ENCODE measurements around the gene MLST8. TPM values are rescaled to one million over a fixed set of nuclear protein-coding genes. Genes with fewer than 3 reads are reported as not detected.

The MLST8 gene
- total and polyA plus RNA-seq, 2 donors (not counting 3 experiments of a cell fraction or from before 2014, with no cell fraction given), result 36.9 to 129 TPM

DNA sequence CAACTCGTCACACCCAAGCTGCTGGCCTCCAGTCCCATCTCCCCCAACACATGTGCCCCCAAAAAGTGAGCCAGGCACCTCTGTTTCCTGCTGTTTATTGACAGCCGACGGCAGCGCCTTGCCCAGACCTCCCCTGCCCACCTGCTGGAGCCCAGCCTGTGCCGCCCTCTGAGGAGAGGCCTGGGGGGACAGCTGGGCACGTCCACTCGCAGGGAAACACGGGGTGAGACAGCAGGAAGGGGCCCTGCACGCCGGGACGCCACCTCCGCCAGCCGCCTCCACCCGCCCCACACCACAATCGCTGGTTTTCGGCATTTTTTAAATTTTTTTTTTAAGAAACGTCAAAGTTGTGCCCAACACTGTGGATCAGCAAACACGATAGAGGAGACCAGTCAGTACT is 28.2 kb upstream of the MLST8 start:
- H3K4me1 ChIP-seq (ENCODE audit: control insufficient read depth, extremely low read depth, insufficient read depth, low read length), result peaks cover 2% of the 10 kb centered on the region
- no peak overlapping the region for H3K9ac ChIP-seq (replicated peaks; ENCODE audit: extremely low read depth, insufficient read depth, low read length)
- dilution Hi-C loops (cut with MboI; ENCODE audit: extremely low pct_ligation_motif_present, low sequenced_read_pairs) (no loop called here), intact Hi-C loops (cut with micrococcal nuclease) (no loop called here)
- H3K4me2 ChIP-seq (ENCODE audit: insufficient read depth, low read length), result no peak overlapping the region
- DNase-seq (ENCODE audit: low read depth, low spot score), result no peak
- H2AFZ ChIP-seq (ENCODE audit: low read depth, low read length), result no peak overlapping the region
- no peak overlapping the region for H3K4me3 ChIP-seq (replicated peaks in 1 of 3; ENCODE audit: insufficient read depth in 1 of 3, low read depth in 1 of 3, low read length in 3 of 3)
- ChIA-PET POLR2A (interaction anchor here (1.1 kb wide), 1 partner anchor 22 kb away, joined by 3 read pairs; the partner anchor contains the start of gene TRAF7), CTCF (no interaction called here)
- FAIRE-seq, result no peak
- no peak for TF ChIP-seq POLR2AphosphoS5 (IDR thresholded peaks at IDR 0.05; ENCODE audit: insufficient read depth, low read depth, low read length)
- TF ChIP-seq MYC (IDR thresholded peaks at IDR 0.05; ENCODE audit: low read depth, low read length), result no peak
- TF ChIP-seq MAX (IDR thresholded peaks at IDR 0.05; ENCODE audit: insufficient read depth, insufficient read length), result no peak
- H3K9me3 ChIP-seq (replicated peaks; ENCODE audit: control insufficient read depth, insufficient read depth, low read length), result no peaks in the 10 kb centered on the region
- H3K9me1 ChIP-seq (replicated peaks; ENCODE audit: control insufficient read depth, extremely low read depth, insufficient read depth, low read length), result no peaks in the 10 kb centered on the region
- H4K20me1 ChIP-seq (replicated peaks; ENCODE audit: control insufficient read depth, extremely low read depth, insufficient read depth, low read length), result no peaks in the 10 kb centered on the region
- H3K36me3 ChIP-seq (ENCODE audit: control insufficient read depth in 2 of 2, extremely low read depth in 1 of 2, insufficient read depth in 2 of 2, low read length in 2 of 2), result peaks cover 18 to 41% of the 10 kb centered on the region in 2 experiments
- peaks cover 16% of the 10 kb centered on the region for H3K79me2 ChIP-seq (ENCODE audit: control insufficient read depth, insufficient read depth, low read length)
- H3K27ac ChIP-seq (ENCODE audit: insufficient read depth, low read depth, low read length), result no peak overlapping the region
- H3K27me3 ChIP-seq (ENCODE audit: control insufficient read depth in 2 of 2, insufficient read depth in 2 of 2, low read length in 2 of 2), result no peaks in the 10 kb centered on the region
- no TSS peak for BruUV-seq (replicated peaks)

DNA sequence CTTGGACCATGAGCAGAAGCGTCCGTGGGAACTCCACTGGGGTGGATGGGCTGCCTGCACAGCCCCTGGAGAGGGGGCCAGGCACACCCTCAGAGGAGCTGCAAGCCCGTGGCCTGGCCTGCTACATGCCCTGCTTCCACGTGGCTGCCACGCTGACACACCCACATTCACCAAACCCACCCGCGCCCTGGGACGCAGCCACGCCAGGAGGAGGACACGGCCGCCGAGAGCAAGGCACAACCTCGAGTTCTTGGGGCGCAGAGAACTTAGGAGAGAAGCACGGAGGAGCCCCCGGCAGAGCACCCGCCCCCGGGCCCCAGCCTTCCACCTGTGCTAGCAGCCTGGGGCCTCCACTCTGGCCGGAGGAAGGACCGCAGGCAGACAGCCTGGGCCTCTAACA is 27.7 kb upstream of the MLST8 start:
- no peaks in the 10 kb centered on the region for H3K4me1 ChIP-seq (ENCODE audit: control insufficient read depth, extremely low read depth, insufficient read depth, low read length)
- H3K27me3 ChIP-seq (ENCODE audit: control insufficient read depth in 2 of 2, insufficient read depth in 2 of 2, low read length in 2 of 2), result no peaks in the 10 kb centered on the region
- DNase-seq (ENCODE audit: low read depth, low spot score) (no peak), FAIRE-seq (no peak)
- H3K9me3 ChIP-seq (replicated peaks; ENCODE audit: control insufficient read depth, insufficient read depth, low read length), result no peaks in the 10 kb centered on the region
- peaks cover 12% of the 10 kb centered on the region for H3K79me2 ChIP-seq (ENCODE audit: control insufficient read depth, insufficient read depth, low read length)
- no peak overlapping the region for H2AFZ ChIP-seq (ENCODE audit: low read depth, low read length)
- H3K4me3 ChIP-seq (replicated peaks in 1 of 3; ENCODE audit: insufficient read depth in 1 of 3, low read depth in 1 of 3, low read length in 3 of 3), result no peak overlapping the region
- ChIA-PET POLR2A (interaction anchor here (1.1 kb wide), 1 partner anchor 22 kb away, joined by 3 read pairs; the partner anchor contains the start of gene TRAF7), CTCF (no interaction called here)
- no peaks in the 10 kb centered on the region for H4K20me1 ChIP-seq (replicated peaks; ENCODE audit: control insufficient read depth, extremely low read depth, insufficient read depth, low read length)
- intact Hi-C loops (cut with micrococcal nuclease) (no loop called here), dilution Hi-C loops (cut with MboI; ENCODE audit: extremely low pct_ligation_motif_present, low sequenced_read_pairs) (no loop called here)
- BruUV-seq (replicated peaks), result TSS peak; percentile 54
- H3K9ac ChIP-seq (replicated peaks; ENCODE audit: extremely low read depth, insufficient read depth, low read length), result no peak overlapping the region
- TF ChIP-seq MAX (IDR thresholded peaks at IDR 0.05; ENCODE audit: insufficient read depth, insufficient read length) (no peak), POLR2A (IDR thresholded peaks at IDR 0.05; ENCODE audit: low read depth, low read length) (no peak), FOS (IDR thresholded peaks at IDR 0.05; ENCODE audit: borderline replicate concordance, insufficient read depth, low read length) (no peak)
- H3K9me1 ChIP-seq (replicated peaks; ENCODE audit: control insufficient read depth, extremely low read depth, insufficient read depth, low read length), result no peaks in the 10 kb centered on the region
- peaks cover 16 to 40% of the 10 kb centered on the region in 2 experiments for H3K36me3 ChIP-seq (ENCODE audit: control insufficient read depth in 2 of 2, extremely low read depth in 1 of 2, insufficient read depth in 2 of 2, low read length in 2 of 2)
- H3K27ac ChIP-seq (ENCODE audit: insufficient read depth, low read depth, low read length), result no peak overlapping the region
- H3K4me2 ChIP-seq (ENCODE audit: insufficient read depth, low read length), result no peak overlapping the region

Measured in endothelial cell of umbilical vein (primary cell).